NCI-H510A (cell line): Measurements from ENCODE around the gene TENM4.
"Not testable (repeated sequence)": the region's sequence is repeated elsewhere in the genome, so short reads cannot be mapped to it uniquely, and the experiment has no call there.

Experiments used
- DNase-seq: peaks from one replicate; lab custom pipeline; 2025; lab: John Stamatoyannopoulos, UW

The TENM4 gene

GRCh38 chr11:78642979-78643675 lies 797.7 kb downstream of the TENM4 start:
- no peak for DNase-seq

GRCh38 chr11:78641541-78641940 lies 799.3 kb downstream of the TENM4 start:
- DNase-seq: no peak

GRCh38 chr11:78638704-78639380 lies 802.0 kb downstream of the TENM4 start:
- DNase-seq: no peak

GRCh38 chr11:78637527-78637926 lies 803.3 kb downstream of the TENM4 start:
- DNase-seq: not testable (repeated sequence)

GRCh38 chr11:78635814-78636506 lies 804.9 kb downstream of the TENM4 start:
- no peak for DNase-seq

GRCh38 chr11:78633516-78634310 lies 807.1 kb downstream of the TENM4 start:
- DNase-seq: no peak

- no peak for DNase-seq
These were observed 810.1 kb downstream of the TENM4 start for GRCh38 chr11:78630561-78631303.

GRCh38 chr11:78630155-78630554 lies 810.7 kb downstream of the TENM4 start:
- no peak for DNase-seq

GRCh38 chr11:78622666-78623065 lies 818.2 kb downstream of the TENM4 start:
- no peak for DNase-seq

- no peak for DNase-seq
These were observed 820.7 kb downstream of the TENM4 start for GRCh38 chr11:78620159-78620558.

- no peak for DNase-seq
These were observed 825.1 kb downstream of the TENM4 start for GRCh38 chr11:78615724-78616123.

- DNase-seq: no peak
These were observed 827.4 kb downstream of the TENM4 start for GRCh38 chr11:78613378-78613813.

GRCh38 chr11:78612721-78613377 lies 828.0 kb downstream of the TENM4 start:
- no peak for DNase-seq

- not testable (repeated sequence) for DNase-seq
These were observed 831.5 kb downstream of the TENM4 start for GRCh38 chr11:78609321-78609720.

GRCh38 chr11:78607696-78608095 lies 833.1 kb downstream of the TENM4 start:
- no peak for DNase-seq

GRCh38 chr11:78606667-78607066 lies 834.2 kb downstream of the TENM4 start:
- no peak for DNase-seq

GRCh38 chr11:78605296-78605695 lies 835.5 kb downstream of the TENM4 start:
- no peak for DNase-seq

GRCh38 chr11:78603792-78604191 lies 837.0 kb downstream of the TENM4 start:
- no peak for DNase-seq
